ENCODE data around the gene FRY.
A peak's percentile ranks its signal among the peaks of the same experiment; 100 is the strongest.
"Not testable (repeated sequence)": the region's sequence is repeated elsewhere in the genome, so short reads cannot be mapped to it uniquely, and the experiment has no call there.

FRY gene

GRCh38 chr13:32041429-32041828 lies 9.9 kb downstream of the FRY start:
- no peak for DNase-seq (ENCODE audit: low spot score)

- DNase-seq (ENCODE audit: low spot score): no peak
These were observed 11.0 kb downstream of the FRY start for GRCh38 chr13:32042551-32042950.

- DNase-seq (ENCODE audit: low spot score): no peak
These were observed 12.9 kb downstream of the FRY start for GRCh38 chr13:32044446-32044845.

GRCh38 chr13:32045537-32045936 lies 14.0 kb downstream of the FRY start:
- DNase-seq (ENCODE audit: low spot score): no peak

- DNase-seq (ENCODE audit: low spot score): peak; percentile 37
These were observed 14.6 kb downstream of the FRY start for GRCh38 chr13:32045982-32046785.

- no peak for DNase-seq (ENCODE audit: low spot score)
These were observed 15.5 kb downstream of the FRY start for GRCh38 chr13:32047088-32047487.

GRCh38 chr13:32047793-32048192 lies 16.2 kb downstream of the FRY start:
- DNase-seq (ENCODE audit: low spot score): no peak

- no peak for DNase-seq (ENCODE audit: low spot score)
These were observed 17.2 kb downstream of the FRY start for GRCh38 chr13:32048816-32049215.

GRCh38 chr13:32051156-32051555 lies 19.6 kb downstream of the FRY start:
- DNase-seq (ENCODE audit: low spot score): no peak

- DNase-seq (ENCODE audit: low spot score): no peak
These were observed 24.7 kb downstream of the FRY start for GRCh38 chr13:32056316-32056715.

- DNase-seq (ENCODE audit: low spot score): not testable (repeated sequence)
These were observed 25.8 kb downstream of the FRY start for GRCh38 chr13:32057325-32057724.

- no peak for DNase-seq (ENCODE audit: low spot score)
These were observed 28.0 kb downstream of the FRY start for GRCh38 chr13:32059511-32059984.

GRCh38 chr13:32060401-32060878 lies 28.9 kb downstream of the FRY start:
- DNase-seq (ENCODE audit: low spot score): no peak

GRCh38 chr13:32063619-32064233 lies 32.2 kb downstream of the FRY start:
- no peak for DNase-seq (ENCODE audit: low spot score)

- no peak for DNase-seq (ENCODE audit: low spot score)
These were observed 35.8 kb downstream of the FRY start for GRCh38 chr13:32067149-32067961.

- DNase-seq (ENCODE audit: low spot score): no peak
These were observed 36.7 kb downstream of the FRY start for GRCh38 chr13:32068255-32068654.

GRCh38 chr13:32073180-32073864 lies 41.7 kb downstream of the FRY start:
- no peak for DNase-seq (ENCODE audit: low spot score)

GRCh38 chr13:32075170-32075851 lies 43.7 kb downstream of the FRY start:
- no peak for DNase-seq (ENCODE audit: low spot score)

- no peak for DNase-seq (ENCODE audit: low spot score)
These were observed 48.0 kb downstream of the FRY start for GRCh38 chr13:32079587-32079986.

GRCh38 chr13:32080328-32080744 lies 48.8 kb downstream of the FRY start:
- peak; percentile 38 for DNase-seq (ENCODE audit: low spot score)

GRCh38 chr13:32081591-32081990 lies 50.0 kb downstream of the FRY start:
- no peak for DNase-seq (ENCODE audit: low spot score)

Data from HuH-7 (cell line).